ENCODE data around the gene CITED4. TPM values are rescaled to one million over a fixed set of nuclear protein-coding genes. Genes with fewer than 3 reads are reported as not detected.

The CITED4 gene
- total and polyA plus RNA-seq, 10 of the 15 experiments (the other 5 are each of a cell fraction or from before 2014, with no cell fraction given) = 0.13 to 0.64 (median 0.26) TPM; not detected in 6

- H3K9ac ChIP-seq (ENCODE audit: control insufficient read depth, insufficient read depth, low read length) = no peak overlapping the region
- no TSS peak for BruUV-seq (replicated peaks)
- H4K20me1 ChIP-seq (ENCODE audit: control insufficient read depth, insufficient read depth) = no peaks in the 10 kb centered on the region
- ChIA-PET SMC1A (ENCODE audit: uncharacterized antibody, unreplicated experiment) (interaction anchor here (0.8 kb wide), 1 partner anchor 20 kb away, joined by 4 read pairs; no protein-coding TSS in a partner anchor), CTCF (no interaction called here), POLR2A (interaction anchor here (1.1 kb wide), 1 partner anchor 34 kb away, joined by 3 read pairs; the partner anchor contains the start of gene CITED4), RAD21 (ENCODE audit: unreplicated experiment) (no interaction called here)
- H3K27ac ChIP-seq (ENCODE audit: control insufficient read depth, insufficient read depth) = no peak overlapping the region
- intact Hi-C loops (cut with micrococcal nuclease; ENCODE audit: unreplicated experiment) (no loop called here), in situ Hi-C loops (cut with MboI) (no loop called here)
- H2AFZ ChIP-seq (ENCODE audit: control insufficient read depth, low read depth, low read length) = no peak overlapping the region
- peaks cover 4% of the 10 kb centered on the region; the same call in 1 of the 2 replicates for H3K4me1 ChIP-seq (ENCODE audit: control insufficient read depth, insufficient read depth, low read length)
- ATAC-seq (no peak), DNase-seq (ENCODE audit: low read depth, low spot score) (no peak), FAIRE-seq (no peak)
- H3K79me2 ChIP-seq (ENCODE audit: control insufficient read depth, insufficient read depth, low read length) = no peaks in the 10 kb centered on the region
- no peak overlapping the region for H3K4me3 ChIP-seq
- WGBS (ENCODE audit: insufficient coverage, insufficient replicate concordance, low lambda C conversion rate, missing lambda C conversion rate) = 42% methylated on average over 3 of the region's 3 CpGs
- H3K4me2 ChIP-seq (ENCODE audit: control insufficient read depth, insufficient read depth) = no peak overlapping the region
- TF ChIP-seq, protein P1, sequence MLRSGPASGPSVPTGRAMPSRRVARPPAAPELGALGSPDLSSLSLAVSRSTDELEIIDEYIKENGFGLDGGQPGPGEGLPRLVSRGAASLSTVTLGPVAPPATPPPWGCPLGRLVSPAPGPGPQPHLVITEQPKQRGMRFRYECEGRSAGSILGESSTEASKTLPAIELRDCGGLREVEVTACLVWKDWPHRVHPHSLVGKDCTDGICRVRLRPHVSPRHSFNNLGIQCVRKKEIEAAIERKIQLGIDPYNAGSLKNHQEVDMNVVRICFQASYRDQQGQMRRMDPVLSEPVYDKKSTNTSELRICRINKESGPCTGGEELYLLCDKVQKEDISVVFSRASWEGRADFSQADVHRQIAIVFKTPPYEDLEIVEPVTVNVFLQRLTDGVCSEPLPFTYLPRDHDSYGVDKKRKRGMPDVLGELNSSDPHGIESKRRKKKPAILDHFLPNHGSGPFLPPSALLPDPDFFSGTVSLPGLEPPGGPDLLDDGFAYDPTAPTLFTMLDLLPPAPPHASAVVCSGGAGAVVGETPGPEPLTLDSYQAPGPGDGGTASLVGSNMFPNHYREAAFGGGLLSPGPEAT (IDR thresholded peaks at IDR 0.05; ENCODE audit: low read depth) = no peak
- TF ChIP-seq CBX3 (IDR thresholded peaks at IDR 0.05; ENCODE audit: borderline replicate concordance, low read depth) (no peak), SIN3A (IDR thresholded peaks at IDR 0.05; ENCODE audit: low read depth, low read length) (no peak), ZNF274 (IDR thresholded peaks at IDR 0.05; ENCODE audit: insufficient read depth, insufficient read length) (no peak), BHLHE40 (IDR thresholded peaks at IDR 0.05; ENCODE audit: borderline replicate concordance in 1 of 2, low read depth in 2 of 2, low read length in 1 of 2) (no peak), EZH2 (IDR thresholded peaks at IDR 0.05; ENCODE audit: borderline replicate concordance, control insufficient read depth, low read depth, low read length) (no peak), MTA3 (IDR thresholded peaks at IDR 0.05; ENCODE audit: borderline replicate concordance, low read length) (no peak), SPI1 (IDR thresholded peaks at IDR 0.05; ENCODE audit: borderline replicate concordance, insufficient read depth, low read depth, low read length) (no peak), RELA (IDR thresholded peaks at IDR 0.05; ENCODE audit: borderline replicate concordance, partially characterized antibody) (no peak), POU2F2 (IDR thresholded peaks at IDR 0.05; ENCODE audit: borderline replicate concordance, low read depth, low read length) (no peak), KLF5 (IDR thresholded peaks at IDR 0.05; ENCODE audit: partially characterized antibody) (no peak), JUND (IDR thresholded peaks at IDR 0.05; ENCODE audit: low read depth, low read length) (no peak), ZBTB33 (IDR thresholded peaks at IDR 0.05) (no peak), FOXK2 (IDR thresholded peaks at IDR 0.05) (no peak), HCFC1 (IDR thresholded peaks at IDR 0.05; ENCODE audit: low read length) (no peak), YBX1 (IDR thresholded peaks at IDR 0.05) (no peak)
- TF ChIP-seq, protein P2, sequence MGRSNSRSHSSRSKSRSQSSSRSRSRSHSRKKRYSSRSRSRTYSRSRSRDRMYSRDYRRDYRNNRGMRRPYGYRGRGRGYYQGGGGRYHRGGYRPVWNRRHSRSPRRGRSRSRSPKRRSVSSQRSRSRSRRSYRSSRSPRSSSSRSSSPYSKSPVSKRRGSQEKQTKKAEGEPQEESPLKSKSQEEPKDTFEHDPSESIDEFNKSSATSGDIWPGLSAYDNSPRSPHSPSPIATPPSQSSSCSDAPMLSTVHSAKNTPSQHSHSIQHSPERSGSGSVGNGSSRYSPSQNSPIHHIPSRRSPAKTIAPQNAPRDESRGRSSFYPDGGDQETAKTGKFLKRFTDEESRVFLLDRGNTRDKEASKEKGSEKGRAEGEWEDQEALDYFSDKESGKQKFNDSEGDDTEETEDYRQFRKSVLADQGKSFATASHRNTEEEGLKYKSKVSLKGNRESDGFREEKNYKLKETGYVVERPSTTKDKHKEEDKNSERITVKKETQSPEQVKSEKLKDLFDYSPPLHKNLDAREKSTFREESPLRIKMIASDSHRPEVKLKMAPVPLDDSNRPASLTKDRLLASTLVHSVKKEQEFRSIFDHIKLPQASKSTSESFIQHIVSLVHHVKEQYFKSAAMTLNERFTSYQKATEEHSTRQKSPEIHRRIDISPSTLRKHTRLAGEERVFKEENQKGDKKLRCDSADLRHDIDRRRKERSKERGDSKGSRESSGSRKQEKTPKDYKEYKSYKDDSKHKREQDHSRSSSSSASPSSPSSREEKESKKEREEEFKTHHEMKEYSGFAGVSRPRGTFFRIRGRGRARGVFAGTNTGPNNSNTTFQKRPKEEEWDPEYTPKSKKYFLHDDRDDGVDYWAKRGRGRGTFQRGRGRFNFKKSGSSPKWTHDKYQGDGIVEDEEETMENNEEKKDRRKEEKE (IDR thresholded peaks at IDR 0.05) = no peak
- H3K36me3 ChIP-seq (ENCODE audit: control insufficient read depth in 2 of 2, insufficient read depth in 2 of 2, low read length in 1 of 2) = no peaks in the 10 kb centered on the region
- H3K27me3 ChIP-seq (replicated peaks in 1 of 2; ENCODE audit: control insufficient read depth in 2 of 2, insufficient read depth in 2 of 2, low read length in 1 of 2) = no peaks in the 10 kb centered on the region
- H3K9me3 ChIP-seq (replicated peaks; ENCODE audit: control insufficient read depth, insufficient read depth, low read length) = peaks cover 13% of the 10 kb centered on the region; the same call in 2 of the 3 replicates
Measured at GRCh38 chr1:40896482-40896881, 34.3 kb upstream of the CITED4 start.

Measured in GM12878 (cell line).